Activated CD4-positive, alpha-beta T cell treated with anti-CD3 and anti-CD28 coated beads, Interleukin-2, amount 50 U/mL, for 4 hours (primary cell): ENCODE data around the gene EML2.
"Not testable (repeated sequence)": the region's sequence is repeated elsewhere in the genome, so short reads cannot be mapped to it uniquely, and the experiment has no call there.

ENCODE experiments used
- DNase-seq, 2 experiments: peaks; one replicate each; pipeline ENCODE4 v3.0.0-alpha.2; 2020

The EML2 gene

GRCh38 chr19:45650722-45651121 lies 11.5 kb upstream of the EML2 start:
- DNase-seq, result no peak

GRCh38 chr19:45646345-45646698 lies 7.1 kb upstream of the EML2 start:
- DNase-seq, result no peak

GRCh38 chr19:45645631-45646344 lies 6.6 kb upstream of the EML2 start:
- peak; percentile 67 to 70 for DNase-seq

GRCh38 chr19:45645068-45645630 lies 6.0 kb upstream of the EML2 start:
- no peak for DNase-seq

- DNase-seq, result no peak
These were observed 5.0 kb upstream of the EML2 start for GRCh38 chr19:45643927-45644771.

- DNase-seq, result peak; percentile 92 to 94
These were observed 4.1 kb upstream of the EML2 start for GRCh38 chr19:45643024-45643926.

- DNase-seq, result peak; percentile 40 to 53
These were observed 2.3 kb upstream of the EML2 start for GRCh38 chr19:45641274-45642105.

GRCh38 chr19:45640849-45641273 lies 1.7 kb upstream of the EML2 start:
- DNase-seq, result peak in 1 of 2 experiments; percentile 17

GRCh38 chr19:45637890-45638667 lies 1.1 kb downstream of the EML2 start:
- DNase-seq, result no peak

- no peak for DNase-seq
These were observed 2.3 kb downstream of the EML2 start for GRCh38 chr19:45636902-45637301.

- DNase-seq, result no peak
These were observed 2.9 kb downstream of the EML2 start for GRCh38 chr19:45636275-45636674.

- DNase-seq, result peak; percentile 12 to 27
These were observed 6.6 kb downstream of the EML2 start for GRCh38 chr19:45632468-45633196.

- no peak for DNase-seq
These were observed 8.7 kb downstream of the EML2 start for GRCh38 chr19:45630463-45630862.

- no peak for DNase-seq
These were observed 9.5 kb downstream of the EML2 start for GRCh38 chr19:45629704-45630103.

- DNase-seq, result not testable (repeated sequence)
These were observed 11.0 kb downstream of the EML2 start for GRCh38 chr19:45628219-45628618.

GRCh38 chr19:45623984-45624383 lies 15.2 kb downstream of the EML2 start:
- DNase-seq, result no peak

GRCh38 chr19:45621976-45622503 lies 17.2 kb downstream of the EML2 start:
- DNase-seq, result no peak

- DNase-seq, result no peak
These were observed 17.8 kb downstream of the EML2 start for GRCh38 chr19:45621389-45621788.

GRCh38 chr19:45616704-45617017 lies 22.5 kb downstream of the EML2 start:
- DNase-seq, result no peak
